ES-I3 (cell line): Measurements from ENCODE around the gene CNPY1.

Experiments used
- H3K36me3 ChIP-seq: 2 replicates; pipeline ENCODE4 v1.6.1; 2013; ENCODE audit warnings: mild to moderate bottlenecking, low read length, control low read depth, moderate library complexity; ENCODE audit not compliant: insufficient read depth
- H3K4me1 ChIP-seq: 2 replicates; pipeline ENCODE4 v1.6.1; 2013; ENCODE audit warnings: mild to moderate bottlenecking, control low read depth, low read length; ENCODE audit not compliant: insufficient read depth
- H3K9ac ChIP-seq: 2 replicates; pipeline ENCODE4 v1.6.1; 2013; ENCODE audit warnings: low read depth, mild to moderate bottlenecking, low read length, moderate library complexity
- H3K9me3 ChIP-seq: 2 replicates; pipeline ENCODE4 v1.6.1; 2013; ENCODE audit warnings: mild to moderate bottlenecking, low read length, moderate library complexity; ENCODE audit not compliant: control insufficient read depth, insufficient read depth

Gene CNPY1

DNA sequence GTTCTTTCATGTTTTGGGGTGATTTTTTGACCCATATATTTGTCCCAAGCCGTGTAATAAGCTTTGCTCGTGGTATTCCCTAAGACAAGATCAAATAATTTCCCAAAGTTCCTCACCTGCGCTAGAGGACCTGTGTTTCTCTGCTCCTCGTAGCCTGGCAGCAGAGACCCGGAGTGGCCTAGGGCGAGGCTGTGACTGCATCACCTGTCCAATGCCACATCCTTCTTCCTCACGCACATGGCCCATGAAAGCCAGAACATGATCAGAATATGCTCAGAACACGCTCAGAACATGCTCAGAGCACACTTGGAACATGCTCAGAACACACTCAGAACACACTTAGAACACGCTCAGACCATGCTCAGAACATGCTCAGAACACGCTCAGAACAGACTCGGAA, 64.6 kb downstream of the CNPY1 start:
- Histone ChIP-seq H3K4me1 (peaks cover 15% of the 10 kb centered on the region; the same call in 1 of the 2 replicates), H3K9me3 (no peaks in the 10 kb centered on the region), H3K36me3 (no peaks in the 10 kb centered on the region), H3K9ac (no peak overlapping the region)

DNA sequence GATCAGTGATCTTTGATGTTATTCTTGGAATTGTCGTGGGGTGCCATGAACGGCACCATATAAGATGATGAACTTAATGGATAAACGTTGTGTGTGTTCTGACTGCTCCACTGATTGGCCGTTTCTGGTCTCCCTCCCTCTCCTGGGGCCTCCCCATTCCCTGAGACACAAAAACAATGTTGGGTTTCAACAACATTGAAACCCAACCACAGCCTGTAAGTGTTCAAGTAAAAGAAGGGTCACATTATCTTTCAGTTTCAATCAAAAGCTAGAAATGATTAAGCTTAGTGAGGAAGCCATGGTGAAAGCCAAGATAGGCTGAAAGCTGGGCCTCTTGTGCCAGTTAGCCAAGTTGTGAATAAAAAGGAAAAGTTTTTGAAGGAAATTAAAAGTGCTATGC, 68.9 kb downstream of the CNPY1 start:
- Histone ChIP-seq H3K9ac (no peak overlapping the region), H3K9me3 (no peaks in the 10 kb centered on the region), H3K36me3 (no peaks in the 10 kb centered on the region), H3K4me1 (peaks cover 7% of the 10 kb centered on the region)

DNA sequence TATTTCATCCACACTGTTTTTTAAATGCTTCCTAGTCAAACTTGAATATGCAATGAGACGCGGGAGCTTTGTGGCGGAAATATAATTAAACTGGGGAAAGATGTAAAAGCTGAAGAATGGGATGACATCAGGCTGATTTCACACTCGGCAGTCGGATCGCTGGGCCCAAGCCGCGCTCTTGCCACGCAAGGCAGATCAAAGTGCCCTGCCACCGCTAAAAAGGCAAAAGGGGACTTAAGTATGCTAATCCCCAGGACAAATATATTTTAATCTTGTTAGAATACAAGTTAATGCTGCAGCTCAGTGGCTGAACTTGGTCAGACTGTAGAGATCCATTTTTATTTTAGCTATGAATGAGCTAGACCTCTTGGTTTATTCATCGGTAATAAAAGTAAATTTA, 74.6 kb downstream of the CNPY1 start:
- H3K4me1 ChIP-seq, result peaks cover 17% of the 10 kb centered on the region
- H3K36me3 ChIP-seq, result no peaks in the 10 kb centered on the region
- no peaks in the 10 kb centered on the region; the same call in 1 of the 2 replicates for H3K9me3 ChIP-seq
- no peak overlapping the region for H3K9ac ChIP-seq

GRCh38 chr7:155470686-155471638, 75.4 kb downstream of the CNPY1 start:
- H3K9ac ChIP-seq, result no peak overlapping the region
- H3K4me1 ChIP-seq, result peaks cover 17% of the 10 kb centered on the region
- no peaks in the 10 kb centered on the region; the same call in 1 of the 2 replicates for H3K9me3 ChIP-seq
- no peaks in the 10 kb centered on the region for H3K36me3 ChIP-seq

- Histone ChIP-seq H3K9ac (no peak overlapping the region), H3K36me3 (no peaks in the 10 kb centered on the region), H3K9me3 (no peaks in the 10 kb centered on the region; the same call in 1 of the 2 replicates), H3K4me1 (peaks cover 17% of the 10 kb centered on the region)
Observed at GRCh38 chr7:155470186-155470487, 76.2 kb downstream of the CNPY1 start.

- Histone ChIP-seq H3K4me1 (peaks cover 17% of the 10 kb centered on the region), H3K9me3 (no peaks in the 10 kb centered on the region; the same call in 1 of the 2 replicates), H3K9ac (no peak overlapping the region), H3K36me3 (no peaks in the 10 kb centered on the region)
Observed at GRCh38 chr7:155469311-155470185, 76.8 kb downstream of the CNPY1 start.

DNA sequence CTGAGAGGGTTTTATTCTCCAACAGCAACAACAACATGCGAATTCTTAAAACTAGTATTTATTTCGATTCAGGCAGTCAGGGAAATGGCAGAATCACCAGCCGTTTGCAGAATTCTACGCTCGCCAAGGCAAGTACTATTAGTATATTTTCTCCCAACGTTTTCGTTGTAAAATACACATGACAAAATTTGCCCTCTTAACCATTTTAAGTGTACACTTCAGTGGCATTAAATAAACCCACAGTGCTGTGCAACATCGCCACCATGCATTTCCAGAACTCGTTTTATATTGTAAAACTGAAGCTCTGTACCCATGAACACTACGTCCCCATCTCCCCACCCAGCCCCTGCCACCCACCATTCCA, 77.6 kb downstream of the CNPY1 start:
- peaks cover 17% of the 10 kb centered on the region for H3K4me1 ChIP-seq
- H3K9ac ChIP-seq, result no peak overlapping the region
- no peaks in the 10 kb centered on the region for H3K36me3 ChIP-seq
- H3K9me3 ChIP-seq, result no peaks in the 10 kb centered on the region; the same call in 1 of the 2 replicates

GRCh38 chr7:155467846-155468784, 78.2 kb downstream of the CNPY1 start:
- peaks cover 17% of the 10 kb centered on the region for H3K4me1 ChIP-seq
- no peaks in the 10 kb centered on the region; the same call in 1 of the 2 replicates for H3K9me3 ChIP-seq
- peak overlapping the region; percentile 38; the same call in 1 of the 2 replicates for H3K9ac ChIP-seq
- H3K36me3 ChIP-seq, result no peaks in the 10 kb centered on the region

DNA sequence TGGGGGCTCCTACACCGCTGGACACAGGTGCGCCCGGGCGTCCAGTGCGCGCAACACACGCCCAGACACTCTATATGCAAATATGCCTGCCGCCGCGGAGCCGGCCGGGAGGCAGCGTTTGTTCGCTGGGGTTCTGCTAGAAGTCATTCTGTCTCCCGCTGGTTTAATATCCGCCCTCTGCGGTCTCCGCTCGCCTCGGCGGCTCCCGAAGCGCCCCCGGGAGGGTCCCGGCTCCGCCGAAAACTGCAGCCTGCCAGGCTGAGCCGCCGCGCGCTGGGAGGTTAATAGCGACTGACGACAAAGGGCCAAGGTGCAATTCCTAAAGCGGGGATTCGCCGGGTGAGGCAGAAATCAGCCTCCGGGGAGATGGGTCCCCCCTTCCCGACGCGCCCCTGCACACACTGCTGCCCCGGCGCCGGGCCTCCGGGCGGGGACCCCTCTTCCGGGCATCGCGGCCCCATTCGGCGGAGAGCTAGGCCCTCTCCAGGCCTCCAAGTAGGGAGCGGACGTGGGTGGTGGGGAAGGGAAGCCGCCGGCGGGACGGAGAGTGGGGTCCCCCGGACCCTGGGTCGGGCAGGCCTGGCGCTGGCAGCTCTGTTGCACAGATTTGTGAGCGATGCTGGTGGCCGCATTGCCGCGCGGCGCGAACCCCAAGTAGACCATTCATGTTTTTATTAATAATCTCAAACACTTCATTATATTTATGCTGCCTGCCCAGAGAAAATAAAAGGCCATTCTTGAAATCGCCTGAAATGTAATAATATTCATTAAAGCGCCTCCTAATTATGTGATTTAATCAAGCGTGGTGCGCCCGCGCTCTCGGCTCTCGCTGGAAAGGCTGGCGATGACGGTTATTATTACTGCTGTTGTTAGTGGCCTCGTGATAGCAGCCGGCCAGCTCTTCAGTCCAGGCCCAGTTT, 79.3 kb downstream of the CNPY1 start:
- no peaks in the 10 kb centered on the region for H3K36me3 ChIP-seq
- no peaks in the 10 kb centered on the region; the same call in 1 of the 2 replicates for H3K9me3 ChIP-seq
- H3K4me1 ChIP-seq, result peaks cover 6% of the 10 kb centered on the region; the same call in 1 of the 2 replicates
- peak overlapping the region; percentile 33; the same call in 1 of the 2 replicates for H3K9ac ChIP-seq

DNA sequence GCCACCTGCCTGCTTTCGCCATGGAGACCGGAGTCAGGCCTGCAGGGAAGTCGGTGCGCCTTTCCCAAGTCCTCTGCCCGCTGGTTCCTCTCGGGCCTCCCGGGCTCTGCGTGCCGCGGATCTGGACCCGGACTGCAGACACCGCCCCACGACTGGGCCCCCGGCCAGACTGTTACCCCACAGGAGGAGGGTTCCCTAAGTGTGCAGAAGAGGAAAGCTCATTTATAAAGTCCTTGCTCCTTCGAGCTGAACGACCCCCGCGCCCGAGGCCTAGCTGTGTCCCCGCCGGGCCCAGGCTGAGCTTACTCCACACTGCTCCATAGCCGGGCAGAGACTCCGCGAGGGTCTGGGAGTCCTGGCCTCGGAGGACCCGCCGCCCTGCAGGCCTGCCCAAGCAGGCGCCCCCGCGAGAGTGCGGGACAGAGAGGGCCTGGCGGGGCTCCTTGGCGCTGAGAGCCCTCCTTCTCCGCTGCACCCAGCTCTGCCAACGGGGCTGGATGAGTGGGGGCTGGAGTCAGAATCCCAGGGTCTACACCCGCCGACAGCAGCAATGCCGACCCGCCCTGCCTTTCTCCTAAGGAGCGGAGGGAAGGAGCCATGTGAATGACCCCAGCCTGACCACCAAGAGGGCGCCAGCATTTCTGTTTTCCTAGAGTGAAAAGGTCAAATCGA, 80.1 kb downstream of the CNPY1 start:
- Histone ChIP-seq H3K4me1 (peaks cover 3% of the 10 kb centered on the region; the same call in 1 of the 2 replicates), H3K9ac (peak overlapping the region; percentile 33; the same call in 1 of the 2 replicates), H3K9me3 (no peaks in the 10 kb centered on the region; the same call in 1 of the 2 replicates), H3K36me3 (no peaks in the 10 kb centered on the region)

DNA sequence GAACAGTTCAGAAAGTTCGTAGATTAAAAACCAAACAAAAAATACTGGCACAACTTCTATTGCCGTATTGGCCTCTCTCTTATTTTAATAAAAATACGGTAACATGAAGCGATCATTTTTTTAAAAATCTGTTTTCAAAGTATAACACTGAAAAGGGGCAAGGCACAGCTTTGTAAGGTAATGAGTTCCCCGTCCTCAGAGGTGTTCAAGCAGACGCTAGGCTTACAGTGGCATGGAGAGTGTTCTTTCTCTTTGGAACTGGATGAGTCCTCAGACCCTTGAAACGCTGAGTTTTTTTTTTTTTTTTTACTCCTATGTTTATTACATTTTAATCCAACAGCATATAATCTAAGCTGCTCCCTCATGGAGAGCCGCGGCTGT, 80.6 kb downstream of the CNPY1 start:
- peaks cover 3% of the 10 kb centered on the region; the same call in 1 of the 2 replicates for H3K4me1 ChIP-seq
- H3K36me3 ChIP-seq, result no peaks in the 10 kb centered on the region
- H3K9me3 ChIP-seq, result no peaks in the 10 kb centered on the region; the same call in 1 of the 2 replicates
- no peak overlapping the region for H3K9ac ChIP-seq

- Histone ChIP-seq H3K9ac (no peak overlapping the region), H3K36me3 (no peaks in the 10 kb centered on the region), H3K4me1 (peaks cover 3% of the 10 kb centered on the region; the same call in 1 of the 2 replicates), H3K9me3 (no peaks in the 10 kb centered on the region; the same call in 1 of the 2 replicates)
Observed at GRCh38 chr7:155464948-155465739, 81.2 kb downstream of the CNPY1 start.
